ENCODE results near the gene NOTCH1.

DNA sequence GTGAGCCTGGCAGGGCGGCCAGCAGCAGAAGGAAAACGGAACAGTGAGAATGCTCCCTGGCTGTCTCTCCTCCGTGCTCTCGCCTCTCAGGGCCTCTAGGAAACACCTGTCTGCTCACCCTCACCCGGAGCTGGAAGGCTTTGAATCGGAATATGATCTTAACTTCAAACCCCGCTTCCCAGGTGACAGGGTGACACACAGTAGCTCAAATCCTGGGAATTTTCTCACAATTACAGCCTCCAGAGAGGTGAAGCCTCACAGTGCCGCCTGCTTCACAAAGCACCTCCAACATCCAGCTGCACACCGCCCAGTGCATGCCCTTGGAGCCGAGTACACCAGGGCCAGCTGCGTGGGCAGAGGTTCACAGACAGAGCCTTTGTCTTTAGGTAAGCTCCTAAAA lies 75.5 kb downstream of the NOTCH1 start:
- no peak for TF ChIP-seq CTCF (conservative IDR thresholded peaks at IDR 0.05)
- TF ChIP-seq ZFX (IDR thresholded peaks at IDR 0.05) = no peak

Measured in C4-2B (cell line).